ENCODE data around the gene GREB1.

The GREB1 gene

DNA sequence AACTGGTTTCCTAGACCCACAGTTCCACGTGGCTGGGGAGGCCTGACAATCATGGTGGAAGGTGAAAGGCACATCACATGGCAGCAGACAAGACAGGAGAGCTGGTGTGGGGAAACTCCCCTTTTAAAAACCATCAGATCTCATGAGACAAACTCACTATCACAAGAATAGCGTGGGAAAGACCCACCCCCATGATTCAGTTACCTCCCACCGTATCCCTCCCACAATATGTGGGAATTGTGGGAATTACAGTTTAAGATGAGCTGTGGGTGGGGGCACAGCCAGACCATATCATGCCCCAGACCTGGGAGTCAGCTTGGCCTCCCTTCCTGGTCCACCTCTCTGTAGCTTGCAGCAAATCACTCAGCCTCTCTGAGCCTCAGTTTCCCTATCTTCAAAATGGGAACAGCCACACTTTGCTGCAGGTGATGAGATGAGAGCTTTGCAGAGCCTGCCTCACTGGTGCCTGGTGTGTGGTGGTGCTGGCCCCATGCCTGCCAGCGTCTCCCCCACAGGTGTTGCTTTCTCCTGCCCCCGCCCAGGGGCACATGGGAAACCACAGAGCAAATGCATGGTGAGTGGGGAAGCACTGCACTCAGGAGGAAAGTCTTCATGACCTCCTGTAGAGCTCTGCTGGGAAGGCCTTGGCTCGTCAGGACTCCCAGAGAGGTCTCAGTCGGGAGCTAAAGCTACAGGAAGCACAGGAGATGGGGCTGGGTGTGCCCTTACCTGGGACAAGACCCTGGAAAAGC lies 31.1 kb downstream of the GREB1 start:
- Histone ChIP-seq H3K27ac (ENCODE audit: low read depth, low read length) (no peak overlapping the region), H3K4me3 (ENCODE audit: low read depth, low read length) (no peak overlapping the region), H3K9ac (ENCODE audit: low read length) (no peak overlapping the region), H3K36me3 (ENCODE audit: control insufficient read depth, insufficient read depth, low read length) (peaks cover 22% of the 10 kb centered on the region), H3K9me3 (ENCODE audit: control insufficient read depth, insufficient read depth, low read depth, low read length) (no peaks in the 10 kb centered on the region), H3K27me3 (ENCODE audit: control insufficient read depth, insufficient read depth, low read length) (no peaks in the 10 kb centered on the region), H3K4me1 (ENCODE audit: control insufficient read depth, insufficient read depth, low read length) (peaks cover under 1% of the 10 kb centered on the region; the same call in 1 of the 2 replicates)

- no peaks in the 10 kb centered on the region for H3K4me1 ChIP-seq (ENCODE audit: control insufficient read depth, insufficient read depth, low read length)
- H3K9ac ChIP-seq (ENCODE audit: low read length): no peak overlapping the region
- H3K36me3 ChIP-seq (ENCODE audit: control insufficient read depth, insufficient read depth, low read length): peaks cover 22% of the 10 kb centered on the region
- no peak overlapping the region for H3K27ac ChIP-seq (ENCODE audit: low read depth, low read length)
- no peaks in the 10 kb centered on the region for H3K9me3 ChIP-seq (ENCODE audit: control insufficient read depth, insufficient read depth, low read depth, low read length)
- H3K27me3 ChIP-seq (ENCODE audit: control insufficient read depth, insufficient read depth, low read length): no peaks in the 10 kb centered on the region
- no peak overlapping the region for H3K4me3 ChIP-seq (ENCODE audit: low read depth, low read length)
Measured at GRCh38 chr2:11566383-11566782, 32.5 kb downstream of the GREB1 start.

GRCh38 chr2:11567631-11568031 lies 33.8 kb downstream of the GREB1 start:
- H3K27me3 ChIP-seq (ENCODE audit: control insufficient read depth, insufficient read depth, low read length): no peaks in the 10 kb centered on the region
- H3K9ac ChIP-seq (ENCODE audit: low read length): no peak overlapping the region
- H3K27ac ChIP-seq (ENCODE audit: low read depth, low read length): no peak overlapping the region
- no peaks in the 10 kb centered on the region for H3K9me3 ChIP-seq (ENCODE audit: control insufficient read depth, insufficient read depth, low read depth, low read length)
- H3K4me1 ChIP-seq (ENCODE audit: control insufficient read depth, insufficient read depth, low read length): 0 out of 2 replicates have a peak, but pooled peaks cover under 1% of the 10 kb centered on the region
- no peak overlapping the region for H3K4me3 ChIP-seq (ENCODE audit: low read depth, low read length)
- peaks cover 22% of the 10 kb centered on the region for H3K36me3 ChIP-seq (ENCODE audit: control insufficient read depth, insufficient read depth, low read length)

DNA sequence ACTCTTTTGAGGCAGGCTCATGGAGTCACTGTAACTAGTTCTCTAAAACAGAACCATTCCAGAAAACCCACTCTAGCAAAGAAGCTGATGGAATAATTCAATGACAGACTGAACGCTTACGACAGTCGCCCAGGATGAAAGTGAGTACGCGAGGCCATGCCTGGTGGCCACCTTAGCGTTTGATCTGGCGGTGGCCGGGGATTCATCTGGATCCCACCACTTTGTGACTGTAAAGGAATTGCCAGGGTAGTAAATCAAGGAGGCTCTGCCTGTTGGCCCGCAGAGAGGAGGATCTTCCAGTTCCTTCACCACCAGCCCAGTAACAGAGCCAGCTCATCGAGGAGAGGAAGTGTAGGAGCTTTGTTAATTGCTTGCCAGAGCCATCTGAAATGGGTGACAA lies 34.6 kb downstream of the GREB1 start:
- Histone ChIP-seq H3K9ac (ENCODE audit: low read length) (no peak overlapping the region), H3K36me3 (ENCODE audit: control insufficient read depth, insufficient read depth, low read length) (peaks cover 18% of the 10 kb centered on the region), H3K4me3 (ENCODE audit: low read depth, low read length) (no peak overlapping the region), H3K27ac (ENCODE audit: low read depth, low read length) (no peak overlapping the region), H3K9me3 (ENCODE audit: control insufficient read depth, insufficient read depth, low read depth, low read length) (no peaks in the 10 kb centered on the region), H3K27me3 (ENCODE audit: control insufficient read depth, insufficient read depth, low read length) (no peaks in the 10 kb centered on the region), H3K4me1 (ENCODE audit: control insufficient read depth, insufficient read depth, low read length) (peaks cover 9% of the 10 kb centered on the region)

DNA sequence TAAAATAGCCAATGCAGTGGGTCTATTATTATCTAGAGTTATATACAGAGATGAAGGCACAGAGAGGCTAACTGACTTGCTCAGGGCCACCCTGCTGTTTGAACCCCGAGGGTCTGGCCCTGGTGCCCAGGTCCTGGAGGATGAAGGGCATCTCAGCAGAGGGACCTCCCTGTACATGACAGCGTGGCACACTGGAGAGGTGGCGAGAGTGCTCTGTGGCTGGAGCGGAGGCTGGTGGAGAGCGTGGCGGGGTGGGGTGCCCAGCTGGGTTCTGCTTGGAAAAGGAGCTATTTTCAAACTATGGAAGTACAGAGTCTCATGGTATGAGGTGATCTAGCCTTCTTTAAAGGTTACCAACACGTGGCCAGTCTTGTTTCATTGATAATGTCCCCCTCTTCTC lies 35.8 kb downstream of the GREB1 start:
- no peak overlapping the region for H3K4me3 ChIP-seq (ENCODE audit: low read depth, low read length)
- peaks cover 21% of the 10 kb centered on the region for H3K4me1 ChIP-seq (ENCODE audit: control insufficient read depth, insufficient read depth, low read length)
- H3K36me3 ChIP-seq (ENCODE audit: control insufficient read depth, insufficient read depth, low read length): peaks cover 17% of the 10 kb centered on the region
- no peak overlapping the region for H3K27ac ChIP-seq (ENCODE audit: low read depth, low read length)
- H3K9me3 ChIP-seq (ENCODE audit: control insufficient read depth, insufficient read depth, low read depth, low read length): no peaks in the 10 kb centered on the region
- H3K27me3 ChIP-seq (ENCODE audit: control insufficient read depth, insufficient read depth, low read length): no peaks in the 10 kb centered on the region
- H3K9ac ChIP-seq (ENCODE audit: low read length): no peak overlapping the region

- no peak overlapping the region for H3K9ac ChIP-seq (ENCODE audit: low read length)
- no peak overlapping the region for H3K4me3 ChIP-seq (ENCODE audit: low read depth, low read length)
- H3K9me3 ChIP-seq (ENCODE audit: control insufficient read depth, insufficient read depth, low read depth, low read length): no peaks in the 10 kb centered on the region
- H3K4me1 ChIP-seq (ENCODE audit: control insufficient read depth, insufficient read depth, low read length): peaks cover 21% of the 10 kb centered on the region
- no peaks in the 10 kb centered on the region for H3K27me3 ChIP-seq (ENCODE audit: control insufficient read depth, insufficient read depth, low read length)
- H3K27ac ChIP-seq (ENCODE audit: low read depth, low read length): no peak overlapping the region
- H3K36me3 ChIP-seq (ENCODE audit: control insufficient read depth, insufficient read depth, low read length): peaks cover 17% of the 10 kb centered on the region
Measured at GRCh38 chr2:11571170-11571569, 37.3 kb downstream of the GREB1 start.

GRCh38 chr2:11572996-11573395 lies 39.2 kb downstream of the GREB1 start:
- Histone ChIP-seq H3K27ac (ENCODE audit: low read depth, low read length) (no peak overlapping the region), H3K4me3 (ENCODE audit: low read depth, low read length) (no peak overlapping the region), H3K9ac (ENCODE audit: low read length) (no peak overlapping the region), H3K4me1 (ENCODE audit: control insufficient read depth, insufficient read depth, low read length) (peaks cover 21% of the 10 kb centered on the region), H3K9me3 (ENCODE audit: control insufficient read depth, insufficient read depth, low read depth, low read length) (no peaks in the 10 kb centered on the region), H3K36me3 (ENCODE audit: control insufficient read depth, insufficient read depth, low read length) (peaks cover 12% of the 10 kb centered on the region), H3K27me3 (ENCODE audit: control insufficient read depth, insufficient read depth, low read length) (no peaks in the 10 kb centered on the region)

GRCh38 chr2:11573418-11574175 lies 39.8 kb downstream of the GREB1 start:
- H3K9me3 ChIP-seq (ENCODE audit: control insufficient read depth, insufficient read depth, low read depth, low read length): no peaks in the 10 kb centered on the region
- no peak overlapping the region for H3K27ac ChIP-seq (ENCODE audit: low read depth, low read length)
- H3K4me1 ChIP-seq (ENCODE audit: control insufficient read depth, insufficient read depth, low read length): peaks cover 21% of the 10 kb centered on the region
- no peak overlapping the region for H3K4me3 ChIP-seq (ENCODE audit: low read depth, low read length)
- peaks cover 7% of the 10 kb centered on the region for H3K36me3 ChIP-seq (ENCODE audit: control insufficient read depth, insufficient read depth, low read length)
- H3K27me3 ChIP-seq (ENCODE audit: control insufficient read depth, insufficient read depth, low read length): no peaks in the 10 kb centered on the region
- H3K9ac ChIP-seq (ENCODE audit: low read length): no peak overlapping the region

GRCh38 chr2:11574176-11575046 lies 40.6 kb downstream of the GREB1 start:
- Histone ChIP-seq H3K4me3 (ENCODE audit: low read depth, low read length) (no peak overlapping the region), H3K9me3 (ENCODE audit: control insufficient read depth, insufficient read depth, low read depth, low read length) (no peaks in the 10 kb centered on the region), H3K9ac (ENCODE audit: low read length) (no peak overlapping the region), H3K27ac (ENCODE audit: low read depth, low read length) (no peak overlapping the region), H3K4me1 (ENCODE audit: control insufficient read depth, insufficient read depth, low read length) (peaks cover 21% of the 10 kb centered on the region), H3K36me3 (ENCODE audit: control insufficient read depth, insufficient read depth, low read length) (peaks cover 12% of the 10 kb centered on the region), H3K27me3 (ENCODE audit: control insufficient read depth, insufficient read depth, low read length) (no peaks in the 10 kb centered on the region)

- H3K4me1 ChIP-seq (ENCODE audit: control insufficient read depth, insufficient read depth, low read length): peaks cover 21% of the 10 kb centered on the region
- no peaks in the 10 kb centered on the region for H3K9me3 ChIP-seq (ENCODE audit: control insufficient read depth, insufficient read depth, low read depth, low read length)
- H3K27ac ChIP-seq (ENCODE audit: low read depth, low read length): no peak overlapping the region
- no peak overlapping the region for H3K4me3 ChIP-seq (ENCODE audit: low read depth, low read length)
- H3K9ac ChIP-seq (ENCODE audit: low read length): no peak overlapping the region
- H3K36me3 ChIP-seq (ENCODE audit: control insufficient read depth, insufficient read depth, low read length): peaks cover 22% of the 10 kb centered on the region
- H3K27me3 ChIP-seq (ENCODE audit: control insufficient read depth, insufficient read depth, low read length): no peaks in the 10 kb centered on the region
Measured at GRCh38 chr2:11576398-11576797, 42.6 kb downstream of the GREB1 start.

All from HUES6 (cell line).